Left hindlimb (tissue), 1 donor: ENCODE results near the gene GRK1.
A peak's percentile ranks its signal among the peaks of the same experiment; 100 is the strongest.
"Not testable (repeated sequence)": the region's sequence is repeated elsewhere in the genome, so short reads cannot be mapped to it uniquely, and the experiment has no call there.

Source experiments
- DNase-seq: peaks from one replicate; pipeline ENCODE4 v3.0.0-alpha.2; 2018

Gene GRK1

DNA sequence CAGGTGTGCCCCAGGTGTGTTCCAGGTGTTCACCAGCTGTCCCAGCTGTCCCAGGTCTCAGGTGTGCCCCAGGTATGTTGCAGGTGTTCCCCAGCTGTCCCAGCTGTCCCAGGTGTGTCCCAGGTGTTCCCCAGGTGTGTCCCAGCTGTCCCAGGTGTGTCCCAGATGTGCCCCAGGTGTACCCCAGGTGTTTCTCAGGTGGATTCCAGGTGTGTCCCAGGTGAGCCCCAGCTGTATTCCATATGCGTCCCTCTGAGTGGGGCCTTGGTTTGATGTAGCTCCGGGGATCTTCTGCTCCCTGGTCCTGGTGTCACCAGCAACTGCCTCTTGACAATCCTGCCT, 719 bp upstream of the GRK1 start:
- no peak for DNase-seq

DNA sequence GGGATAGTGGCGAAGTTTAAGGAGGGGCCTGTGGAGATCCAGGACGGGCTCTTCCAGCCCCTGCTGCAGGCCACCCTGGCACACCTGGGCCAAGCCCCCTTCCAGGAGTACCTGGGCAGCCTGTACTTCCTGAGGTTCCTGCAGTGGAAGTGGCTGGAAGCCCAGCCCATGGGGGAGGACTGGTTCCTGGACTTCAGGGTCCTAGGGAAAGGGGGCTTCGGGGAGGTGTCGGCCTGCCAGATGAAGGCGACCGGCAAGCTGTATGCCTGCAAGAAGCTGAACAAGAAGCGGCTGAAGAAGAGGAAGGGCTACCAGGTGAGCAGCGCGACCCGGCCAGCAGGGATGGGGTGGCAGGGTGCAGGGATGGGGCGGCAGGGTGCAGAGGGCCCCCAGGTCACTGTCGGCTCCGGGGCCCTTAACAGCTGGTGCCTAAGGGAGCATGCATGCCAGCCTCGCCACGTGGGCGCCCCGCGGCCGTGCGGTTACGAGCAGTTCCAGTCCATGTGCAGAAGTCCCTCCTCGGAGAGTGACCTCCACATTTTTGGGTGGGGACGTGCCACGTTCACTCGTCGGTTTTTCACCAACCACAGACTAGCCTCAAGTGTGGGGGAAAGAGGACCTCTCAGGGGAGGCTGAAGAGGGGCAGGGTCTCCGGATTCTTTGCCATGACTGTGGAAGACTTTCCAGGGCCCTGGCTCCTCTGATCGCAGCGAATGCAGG, 912 bp downstream of the GRK1 start:
- DNase-seq, result peak; percentile 25

DNA sequence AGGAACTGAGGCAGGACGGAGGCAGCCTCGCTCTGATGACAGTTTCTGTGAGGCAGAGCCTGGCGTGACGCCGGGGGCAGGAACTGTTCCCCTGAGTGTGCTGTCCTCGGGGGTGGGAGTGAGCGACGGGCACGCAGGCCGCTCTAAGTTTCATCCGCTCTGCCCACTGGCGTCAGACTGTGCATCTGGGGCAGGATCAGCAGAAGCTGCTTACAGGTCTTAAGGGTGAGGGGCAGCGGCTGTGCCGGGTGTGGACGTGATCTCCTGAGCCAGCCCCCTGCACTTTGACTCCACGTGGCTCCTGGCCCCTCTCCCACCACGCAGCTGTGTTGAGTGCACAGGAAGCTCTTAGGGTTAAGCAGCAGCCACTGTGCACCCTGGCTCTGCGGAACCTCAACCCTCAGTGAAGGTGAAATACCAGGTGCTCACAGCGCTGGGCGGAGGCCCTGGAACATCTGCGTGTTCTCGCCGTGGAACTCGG, 1.5 kb downstream of the GRK1 start:
- DNase-seq, result peak; percentile 9

DNA sequence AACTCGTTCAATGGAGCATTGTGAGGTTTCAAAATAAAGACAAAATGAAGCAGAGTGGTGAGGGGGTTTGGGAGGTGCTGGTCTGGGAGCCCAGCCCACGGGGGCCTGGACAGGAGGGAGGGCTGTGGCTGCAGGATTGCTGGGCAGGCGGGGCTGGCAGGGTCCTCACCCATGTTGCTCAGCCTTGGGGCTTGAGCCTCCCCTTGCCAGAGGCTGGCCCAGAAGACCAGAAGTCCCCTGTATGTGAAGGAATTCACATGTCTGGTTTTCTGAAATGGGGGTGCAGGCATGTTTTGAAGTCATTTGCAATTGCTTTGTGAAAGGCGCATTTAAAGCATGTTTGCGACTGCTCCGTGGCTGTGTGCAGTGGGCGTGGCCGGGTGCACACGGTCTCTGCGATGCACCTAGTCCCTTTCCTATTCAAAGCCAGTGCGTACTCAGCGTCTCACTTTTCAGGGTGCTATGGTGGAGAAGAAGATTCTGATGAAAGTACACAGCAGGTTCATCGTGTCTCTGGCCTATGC, 2.3 kb downstream of the GRK1 start:
- DNase-seq, result peak; percentile 6

DNA sequence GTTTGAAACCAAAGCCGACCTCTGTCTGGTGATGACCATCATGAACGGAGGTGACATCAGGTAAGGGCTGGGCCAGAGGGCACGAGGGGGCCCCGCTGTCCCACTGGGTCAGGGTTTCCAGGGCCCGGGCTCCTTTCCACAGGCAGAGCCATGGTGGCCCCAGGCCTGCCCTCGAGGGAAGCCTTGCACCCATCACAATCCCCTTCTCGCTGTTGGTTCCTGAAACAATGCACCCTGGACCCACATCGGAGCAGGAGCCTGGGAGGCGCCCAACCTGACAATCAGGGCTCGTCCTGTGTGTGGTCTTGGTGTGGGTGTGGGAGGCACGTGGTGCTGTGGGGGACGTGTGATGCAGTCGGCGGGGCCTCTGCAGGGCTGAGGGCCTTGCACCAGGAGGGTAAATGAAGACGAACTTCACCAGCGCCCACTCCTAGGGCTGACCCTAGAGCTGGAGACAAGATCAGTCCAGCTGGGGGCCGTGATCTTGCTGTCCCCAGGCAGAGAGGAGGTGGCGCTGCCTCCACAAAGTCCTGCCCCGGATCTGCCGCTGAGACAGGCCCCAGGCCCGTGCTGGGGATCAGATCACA, 2.8 kb downstream of the GRK1 start:
- peak; percentile 11 for DNase-seq

DNA sequence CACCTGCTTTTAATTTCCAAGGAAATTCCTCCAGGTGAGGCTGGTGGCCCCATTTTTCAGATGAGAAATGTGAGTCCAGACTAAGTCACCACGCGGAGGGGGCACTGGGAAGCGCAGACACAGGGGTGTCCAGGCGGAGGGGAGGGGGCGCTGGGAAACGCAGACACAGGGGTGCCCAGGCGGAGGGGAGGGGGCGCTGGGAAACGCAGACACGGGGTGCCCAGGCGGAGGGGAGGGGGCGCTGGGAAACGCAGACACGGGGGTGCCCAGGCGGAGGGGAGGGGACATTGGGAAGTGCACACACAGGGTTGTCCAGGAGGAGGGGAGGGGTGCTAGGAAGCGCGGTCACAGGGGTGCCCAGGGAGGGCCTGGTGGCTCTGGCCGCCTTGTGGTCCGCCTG, 3.5 kb downstream of the GRK1 start:
- peak; percentile 9 for DNase-seq

DNA sequence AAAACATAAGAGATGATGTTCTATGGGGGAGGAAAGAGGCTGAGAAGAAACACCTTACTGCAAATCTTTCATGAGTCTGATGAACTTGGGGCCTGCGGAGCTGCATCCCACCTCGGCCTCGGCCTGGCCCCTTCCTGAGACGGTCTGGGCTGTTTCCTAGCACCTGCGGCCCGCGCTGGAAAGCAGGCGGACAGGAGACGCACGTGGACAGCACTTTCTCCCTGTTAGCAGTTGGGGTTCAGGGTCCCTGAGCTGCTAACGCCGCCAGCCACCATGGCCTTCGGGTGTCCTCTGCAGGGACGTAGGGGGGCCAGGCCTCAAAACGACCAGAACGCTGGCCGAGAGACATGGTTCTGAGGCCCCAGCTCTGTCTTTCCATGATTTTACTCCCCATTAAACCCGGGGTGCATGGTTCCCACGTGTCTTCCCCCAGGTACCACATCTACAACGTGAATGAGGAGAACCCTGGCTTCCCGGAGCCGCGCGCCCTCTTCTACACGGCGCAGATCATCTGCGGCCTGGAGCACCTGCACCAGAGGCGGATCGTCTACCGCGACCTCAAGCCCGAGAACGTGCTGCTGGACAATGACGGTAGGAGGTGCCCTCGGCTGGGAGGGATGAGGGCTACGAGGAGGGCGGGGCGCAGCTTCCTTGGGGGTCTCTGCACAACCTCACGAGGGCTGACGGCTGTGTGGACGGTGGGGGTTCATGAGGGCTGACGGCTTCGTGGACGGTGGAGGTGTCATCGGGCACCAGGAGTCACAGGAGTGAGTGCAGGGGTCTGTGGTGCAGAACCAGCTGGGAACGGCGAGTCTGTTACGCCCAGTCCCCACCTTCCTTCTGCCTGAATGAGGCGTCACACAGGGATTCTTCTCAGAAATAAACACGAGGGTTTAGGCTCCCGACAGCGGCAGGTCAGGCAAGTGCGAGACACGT, 4.3 kb downstream of the GRK1 start:
- peak; percentile 14 for DNase-seq

DNA sequence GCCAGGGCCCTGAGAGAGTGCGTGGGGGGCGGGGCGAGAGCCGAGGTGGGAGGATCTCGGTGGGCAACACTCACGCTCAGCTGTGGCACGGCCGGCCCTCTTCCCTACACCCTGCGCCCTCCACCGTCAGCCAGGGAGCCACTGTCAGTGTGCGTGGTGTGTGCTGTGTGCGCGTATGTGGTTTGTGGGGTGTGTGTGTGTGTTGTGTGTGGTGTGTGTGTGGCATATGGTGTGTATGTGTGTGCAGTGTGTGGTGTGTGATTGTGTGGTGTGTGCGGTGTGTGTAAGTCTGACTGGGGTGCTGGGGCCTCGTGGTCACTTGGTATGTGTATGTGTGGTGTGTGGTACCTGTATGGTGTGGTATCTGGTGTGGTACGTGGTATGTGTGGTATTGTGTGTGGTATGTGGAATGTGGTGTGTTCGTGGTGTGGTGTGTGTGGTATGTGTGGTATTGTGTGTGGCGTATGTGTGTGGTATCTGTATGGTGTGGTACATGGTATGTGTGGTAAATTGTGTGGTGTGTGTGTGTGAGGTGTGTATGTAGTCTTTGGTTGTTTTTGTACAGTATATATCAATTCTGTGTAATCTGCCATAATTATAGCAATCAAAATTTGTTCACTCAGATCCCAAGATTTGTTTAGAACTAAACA, 5.1 kb downstream of the GRK1 start:
- peak; percentile 29 for DNase-seq

DNA sequence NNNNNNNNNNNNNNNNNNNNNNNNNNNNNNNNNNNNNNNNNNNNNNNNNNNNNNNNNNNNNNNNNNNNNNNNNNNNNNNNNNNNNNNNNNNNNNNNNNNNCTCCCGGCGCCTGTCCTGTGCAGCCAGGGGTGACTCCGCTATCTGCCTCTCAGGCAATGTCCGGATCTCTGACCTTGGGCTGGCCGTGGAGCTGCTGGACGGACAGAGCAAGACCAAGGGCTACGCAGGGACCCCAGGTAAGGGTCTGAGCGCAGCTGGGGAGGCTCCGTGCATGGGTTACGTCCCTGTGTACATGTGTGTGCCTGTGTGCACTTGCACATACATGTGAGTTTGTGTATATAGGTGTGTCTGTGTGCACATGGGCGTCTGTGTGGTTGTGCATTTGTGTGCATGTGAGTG, 55.9 kb downstream of the GRK1 start:
- DNase-seq, result no peak

DNA sequence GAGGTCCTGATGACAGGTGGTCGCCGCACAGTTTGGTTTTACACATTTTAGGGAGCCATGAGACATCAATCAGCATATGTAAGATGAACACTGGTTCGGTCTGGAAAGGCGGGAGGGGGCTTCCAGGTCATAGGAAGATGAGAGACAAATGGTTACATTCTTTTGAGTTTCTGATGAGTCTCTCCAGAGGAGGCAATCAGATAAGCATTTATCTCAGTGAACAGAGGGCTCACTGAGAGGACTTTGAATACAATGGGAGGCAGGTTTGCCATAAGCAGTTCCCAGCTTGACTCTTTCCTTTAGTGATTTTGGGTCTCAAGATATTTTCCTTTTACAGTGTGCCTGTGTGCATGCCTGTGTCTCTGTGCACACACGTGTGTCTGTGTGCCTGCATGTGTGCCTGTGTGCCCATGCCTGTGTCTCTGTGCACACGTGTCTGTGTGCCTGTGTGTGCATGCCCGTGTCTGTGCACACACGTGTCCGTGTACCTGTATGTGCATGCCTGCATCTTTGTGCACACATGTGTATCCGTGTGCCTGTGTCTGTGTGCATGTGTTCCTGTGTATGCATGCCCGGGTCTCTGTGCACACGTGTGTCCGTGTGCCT, 56.5 kb downstream of the GRK1 start:
- no peak for DNase-seq

DNA sequence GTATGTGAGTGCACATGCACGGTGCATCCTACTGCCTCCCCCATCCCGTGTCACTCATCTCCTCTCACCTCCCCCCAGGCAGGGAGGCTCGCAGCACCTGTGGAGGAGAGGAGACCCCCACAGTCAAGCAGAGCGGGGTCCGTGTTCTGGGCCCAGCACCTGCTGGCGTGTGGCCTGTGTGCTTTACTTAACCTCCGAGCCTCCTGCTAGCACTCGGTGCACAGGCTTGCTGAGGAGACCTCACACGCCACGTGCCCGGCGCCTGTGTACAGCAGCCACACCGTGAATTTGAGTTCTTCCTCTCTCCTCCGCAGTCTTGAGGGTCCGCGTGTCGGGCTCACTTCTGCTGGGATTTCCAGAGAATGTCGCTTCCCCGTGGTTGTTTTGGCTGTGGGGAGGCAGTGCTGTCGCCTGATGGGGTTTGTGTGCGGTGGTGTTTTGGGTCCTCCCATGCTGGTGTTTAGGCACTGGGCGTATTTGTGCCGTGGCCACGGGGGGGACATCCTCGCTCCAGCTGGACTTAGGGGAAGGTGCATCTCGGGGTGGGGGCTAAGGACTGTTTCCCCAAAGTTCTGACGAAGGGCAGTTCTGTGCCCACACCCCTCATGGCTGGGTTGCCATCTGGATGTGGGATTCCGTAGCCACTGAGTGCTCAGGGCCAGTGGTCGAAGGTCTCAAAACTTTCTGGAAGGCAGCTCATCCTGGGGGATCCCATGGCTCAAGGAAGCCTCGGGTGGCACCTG, 57.2 kb downstream of the GRK1 start:
- DNase-seq, result peak; percentile 30

DNA sequence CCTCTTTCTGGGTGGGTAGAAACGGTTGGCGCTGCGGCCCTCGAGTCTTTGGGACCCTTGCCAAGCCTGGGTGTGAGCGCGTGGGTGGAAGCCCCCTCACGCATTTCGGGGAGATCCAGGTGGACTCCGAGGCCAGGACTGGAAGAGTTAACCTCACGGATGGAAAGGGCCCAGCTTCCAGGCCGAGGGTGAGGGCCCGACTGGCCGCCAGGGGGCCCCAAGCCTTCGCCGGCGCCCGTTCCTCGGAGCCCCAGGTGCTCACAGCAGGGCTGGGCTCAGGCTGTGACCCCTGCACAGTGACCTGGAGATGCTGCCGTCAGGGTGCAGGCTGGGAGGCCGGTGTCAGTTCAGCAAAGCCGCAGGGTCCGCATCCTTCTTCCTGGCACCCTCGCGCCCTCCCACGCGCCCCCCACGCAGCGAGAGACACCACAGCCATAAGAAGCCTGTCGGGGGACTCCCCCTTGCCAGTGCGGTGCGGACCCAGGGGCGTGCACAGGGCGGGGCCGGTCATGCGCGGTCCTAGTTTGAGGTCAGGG, 57.8 kb downstream of the GRK1 start:
- DNase-seq, result peak; percentile 74

DNA sequence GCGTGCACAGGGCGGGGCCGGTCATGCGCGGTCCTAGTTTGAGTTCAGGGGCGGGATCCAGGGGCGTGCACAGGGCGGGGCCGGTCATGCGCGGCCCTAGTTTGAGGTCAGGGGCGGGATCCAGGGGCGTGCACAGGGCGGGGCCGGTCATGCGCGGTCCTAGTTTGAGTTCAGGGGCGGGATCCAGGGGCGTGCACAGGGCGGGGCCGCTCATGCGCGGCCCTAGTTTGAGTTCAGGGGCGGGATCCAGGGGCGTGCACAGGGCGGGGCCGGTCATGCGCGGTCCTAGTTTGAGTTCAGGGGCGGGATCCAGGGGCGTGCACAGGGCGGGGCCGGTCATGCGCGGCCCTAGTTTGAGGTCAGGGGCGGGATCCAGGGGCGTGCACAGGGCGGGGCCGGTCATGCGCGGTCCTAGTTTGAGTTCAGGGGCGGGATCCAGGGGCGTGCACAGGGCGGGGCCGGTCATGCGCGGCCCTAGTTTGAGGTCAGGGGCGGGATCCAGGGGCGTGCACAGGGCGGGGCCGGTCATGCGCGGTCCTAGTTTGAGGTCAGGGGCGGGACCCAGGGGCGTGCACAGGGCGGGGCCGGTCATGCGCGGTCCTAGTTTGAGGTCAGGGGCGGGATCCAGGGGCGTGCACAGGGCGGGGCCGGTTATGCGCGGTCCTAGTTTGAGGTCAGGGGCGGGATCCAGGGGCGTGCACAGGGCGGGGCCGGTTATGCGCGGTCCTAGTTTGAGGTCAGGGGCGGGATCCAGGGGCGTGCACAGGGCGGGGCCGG, 58.5 kb downstream of the GRK1 start:
- not testable (repeated sequence) for DNase-seq

DNA sequence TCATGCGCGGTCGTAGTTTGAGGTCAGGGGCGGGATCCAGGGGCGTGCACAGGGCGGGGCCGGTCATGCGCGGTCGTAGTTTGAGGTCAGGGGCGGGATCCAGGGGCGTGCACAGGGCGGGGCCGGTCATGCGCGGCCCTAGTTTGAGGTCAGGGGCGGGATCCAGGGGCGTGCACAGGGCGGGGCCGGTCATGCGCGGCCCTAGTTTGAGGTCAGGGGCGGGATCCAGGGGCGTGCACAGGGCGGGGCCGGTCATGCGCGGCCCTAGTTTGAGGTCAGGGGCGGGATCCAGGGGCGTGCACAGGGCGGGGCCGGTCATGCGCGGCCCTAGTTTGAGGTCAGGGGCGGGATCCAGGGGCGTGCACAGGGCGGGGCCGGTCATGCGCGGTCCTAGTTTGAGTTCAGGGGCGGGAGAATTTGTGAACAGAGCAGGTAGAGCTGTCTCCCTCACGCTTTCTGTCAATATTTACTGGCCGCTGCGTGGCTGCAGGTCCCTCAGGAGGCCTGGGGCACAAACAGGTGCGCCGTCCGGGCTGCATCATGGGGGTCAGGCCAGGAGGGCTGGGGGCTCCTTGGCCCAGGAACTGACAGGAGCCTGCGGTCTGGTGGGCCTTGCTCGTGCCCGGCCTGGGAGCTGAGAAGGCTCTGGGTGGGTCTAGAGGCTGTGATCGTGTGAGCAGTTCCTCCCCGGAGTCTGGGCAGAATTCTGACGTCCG, 59.2 kb downstream of the GRK1 start:
- peak; percentile 21 for DNase-seq

DNA sequence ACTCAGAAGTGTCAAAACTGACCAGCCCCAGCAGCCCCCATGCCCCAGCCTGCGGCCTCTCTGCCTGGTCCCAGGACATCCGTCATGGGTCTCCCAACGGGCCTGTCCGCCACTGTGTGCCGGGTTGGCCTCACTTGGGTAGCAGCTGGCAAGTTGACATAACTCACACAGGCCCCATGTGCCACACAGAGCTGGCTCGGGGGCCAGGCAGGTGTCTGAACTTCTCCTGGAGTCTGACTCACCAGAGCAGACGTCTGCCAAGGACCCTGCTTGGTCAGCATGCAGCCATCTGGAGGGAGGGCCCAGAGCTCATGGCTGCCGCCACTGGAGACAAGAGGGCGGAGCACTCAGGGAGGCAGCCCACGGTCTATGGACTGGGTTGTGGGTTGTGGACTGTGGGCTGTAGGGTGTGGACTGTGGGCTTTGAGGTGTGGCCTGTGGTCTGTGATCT, 60.0 kb downstream of the GRK1 start:
- DNase-seq, result peak; percentile 41

DNA sequence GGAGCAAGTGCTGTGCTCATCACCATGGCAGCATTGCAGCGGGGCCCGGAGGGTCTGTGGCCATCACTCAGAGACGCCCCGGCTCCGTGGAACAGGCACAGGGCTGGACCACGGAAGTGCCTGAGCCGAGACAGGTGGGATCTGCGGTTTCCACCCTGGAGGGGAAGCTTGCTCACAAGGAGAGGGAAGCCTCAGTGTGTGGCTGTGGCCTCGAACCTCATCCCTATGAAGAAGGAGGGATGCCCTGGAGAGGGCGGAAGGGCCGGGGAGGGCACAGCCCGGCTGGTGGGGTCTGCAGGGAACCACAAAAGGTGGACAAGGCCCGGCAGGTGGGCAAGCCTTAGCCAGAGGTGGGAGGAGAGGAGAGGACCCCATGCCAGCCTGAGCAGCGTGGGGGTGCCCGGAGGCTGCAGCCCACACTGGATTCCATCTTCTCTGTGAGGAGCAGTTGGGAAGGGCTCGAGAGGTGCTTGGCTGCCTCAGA, 61.6 kb downstream of the GRK1 start:
- peak; percentile 20 for DNase-seq

DNA sequence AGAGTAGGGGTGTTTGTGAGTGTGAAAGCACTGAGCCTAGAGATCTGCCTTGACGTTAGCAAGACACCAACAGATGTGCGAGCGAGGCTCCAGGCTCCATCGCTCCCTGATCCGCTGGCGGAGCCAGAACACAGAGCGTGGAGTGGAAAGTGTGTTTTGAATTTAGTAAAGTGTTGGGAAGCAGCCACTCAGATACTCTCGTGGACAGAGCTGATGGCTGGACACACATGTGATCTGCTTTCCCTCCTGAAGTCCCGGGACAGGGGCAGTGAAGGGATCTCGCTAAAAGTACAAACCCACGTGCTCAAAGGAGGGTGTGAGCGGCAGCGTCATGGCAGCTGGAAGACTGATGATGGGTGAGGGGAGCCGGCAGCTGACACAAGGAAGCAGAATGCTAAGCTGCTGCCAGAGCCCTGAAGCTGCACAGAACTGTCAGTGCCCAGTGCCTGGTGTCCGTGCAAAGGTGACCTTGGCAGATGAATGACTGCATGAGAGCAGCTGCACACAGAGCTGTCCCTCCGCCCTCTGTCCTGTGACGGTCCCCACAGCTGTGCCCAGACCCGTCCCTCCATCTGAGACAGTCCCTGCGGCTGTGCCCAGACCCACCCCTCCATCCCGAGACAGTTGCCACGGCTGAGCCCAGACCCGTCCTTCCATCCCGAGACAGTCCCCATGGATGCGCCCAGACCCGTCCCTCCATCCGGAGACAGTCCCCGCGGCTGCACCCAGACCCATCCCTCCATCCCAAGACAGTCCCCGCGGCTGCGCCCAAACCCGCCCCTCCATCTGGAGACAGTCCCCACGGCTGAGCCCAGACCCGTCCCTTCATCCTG, 62.4 kb downstream of the GRK1 start:
- peak; percentile 54 for DNase-seq

DNA sequence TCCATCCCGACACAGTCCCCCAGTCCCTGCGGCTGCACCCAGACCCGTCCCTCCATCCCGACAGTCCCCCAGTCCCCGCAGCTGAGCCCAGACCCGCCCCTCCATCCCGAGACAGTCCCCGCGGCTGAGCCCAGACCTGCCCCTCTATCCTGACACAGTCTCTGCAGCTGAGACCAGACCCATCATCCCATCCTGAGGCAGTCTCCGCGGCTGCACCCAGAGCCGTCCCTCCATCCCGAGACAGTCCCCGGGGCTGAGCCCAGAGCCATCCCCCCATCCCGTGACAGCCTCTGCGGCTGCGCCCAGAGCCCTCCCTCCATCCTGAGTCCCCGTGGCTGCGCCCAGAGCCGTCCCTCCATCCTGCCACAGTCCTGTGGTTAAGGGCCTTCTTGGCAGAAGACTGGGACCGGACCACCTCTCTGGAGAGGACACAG, 63.3 kb downstream of the GRK1 start:
- DNase-seq, result peak; percentile 27

DNA sequence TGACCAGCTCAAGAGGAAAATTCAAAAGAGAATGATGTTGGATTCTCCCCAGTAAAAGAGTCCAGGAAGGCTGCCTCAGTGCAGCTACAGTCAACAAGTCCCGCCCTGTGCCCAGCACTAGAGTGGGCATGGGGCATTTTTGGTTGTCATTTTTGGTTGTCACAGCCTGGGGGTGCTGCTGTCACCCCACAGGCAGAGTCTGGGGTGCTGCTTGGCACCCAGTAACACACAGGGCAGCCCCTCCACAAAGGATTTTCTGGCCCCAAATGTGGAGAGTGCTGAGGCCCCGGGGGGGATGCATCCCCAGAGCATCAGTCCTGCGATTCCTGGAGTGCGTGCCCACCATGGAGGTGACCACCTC, 63.8 kb downstream of the GRK1 start:
- peak; percentile 18 for DNase-seq
